Measurements from ENCODE around the gene NKX6-1. TPM values are rescaled to one million over a fixed set of nuclear protein-coding genes. Genes with fewer than 3 reads are reported as not detected.

Gene NKX6-1
- polyA plus RNA-seq, 1 of the 3 experiments (the other 2 are of a cell fraction) = not detected

DNA sequence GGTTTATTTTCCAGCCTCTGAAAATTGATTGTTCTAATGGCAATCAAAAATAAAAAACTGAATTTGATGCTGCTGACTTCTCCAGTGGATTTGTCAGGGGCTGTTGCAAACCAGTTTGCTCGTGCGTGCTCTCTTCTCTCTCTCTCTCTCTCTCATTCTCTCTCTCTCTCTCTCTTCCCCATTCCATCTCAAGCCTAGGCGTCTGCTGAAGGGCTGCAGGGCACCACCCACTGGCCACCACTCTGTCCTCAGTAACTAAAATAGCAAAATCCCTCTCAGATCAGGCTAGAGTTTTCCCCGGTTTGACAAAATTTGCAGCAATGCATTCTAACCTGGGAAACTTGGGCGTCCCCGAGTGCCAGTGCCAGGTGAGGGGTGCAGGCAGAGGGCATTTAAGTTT lies 19.4 kb downstream of the NKX6-1 start:
- H3F3A ChIP-seq (replicated peaks; ENCODE audit: insufficient read depth) = no peaks in the 10 kb centered on the region
- H3K27me3 ChIP-seq (ENCODE audit: insufficient read depth) = peaks cover 56% of the 10 kb centered on the region
- no peak overlapping the region for H3K4me2 ChIP-seq
- ChIA-PET CTCF (no interaction called here), POLR2A (no interaction called here)
- H3K36me3 ChIP-seq (replicated peaks in 1 of 2; ENCODE audit: control insufficient read depth in 1 of 2, insufficient read depth in 2 of 2, low read length in 1 of 2) = no peaks in the 10 kb centered on the region
- H3K9me2 ChIP-seq = no peaks in the 10 kb centered on the region
- no peaks in the 10 kb centered on the region for H3K4me1 ChIP-seq (ENCODE audit: control insufficient read depth in 1 of 2, insufficient read depth in 2 of 2, low read depth in 1 of 2, low read length in 1 of 2)
- no peaks in the 10 kb centered on the region for H3K9me3 ChIP-seq
- H3K9ac ChIP-seq = no peak overlapping the region
- WGBS (ENCODE audit: low lambda C conversion rate) = 8% methylated on average over 6 of the region's 6 CpGs
- no peak overlapping the region for H2AFZ ChIP-seq (ENCODE audit: low read depth)
- H4K20me1 ChIP-seq (ENCODE audit: insufficient read depth) = no peaks in the 10 kb centered on the region
- H3K27ac ChIP-seq (ENCODE audit: low read depth in 2 of 2, low read length in 1 of 2) = no peak overlapping the region
- H3K4me3 ChIP-seq (ENCODE audit: low read depth in 2 of 2, low read length in 1 of 2) = no peak overlapping the region
- DNase-seq = no peak
- H3K79me2 ChIP-seq (ENCODE audit: insufficient read depth) = no peaks in the 10 kb centered on the region
- TF ChIP-seq ZBTB33 (IDR thresholded peaks at IDR 0.05; ENCODE audit: borderline replicate concordance, low read depth) = no peak
- TF ChIP-seq MXI1 (IDR thresholded peaks at IDR 0.05; ENCODE audit: low read depth, low read length) = no peak
- TF ChIP-seq IRF3 (IDR thresholded peaks at IDR 0.05; ENCODE audit: low read depth, low read length) = no peak
- TF ChIP-seq EP300 (IDR thresholded peaks at IDR 0.05; ENCODE audit: borderline replicate concordance in 1 of 2, low read depth in 1 of 2, low read length in 1 of 2) = no peak
- no peak for TF ChIP-seq TAF1 (IDR thresholded peaks at IDR 0.05; ENCODE audit: borderline replicate concordance, low read depth, low read length)
- TF ChIP-seq RCOR1 (IDR thresholded peaks at IDR 0.05; ENCODE audit: low read length) = no peak
- TF ChIP-seq ELF1 (IDR thresholded peaks at IDR 0.05) = no peak
- TF ChIP-seq FOXM1 (IDR thresholded peaks at IDR 0.05; ENCODE audit: low read depth) = no peak
- no peak for TF ChIP-seq RFX5 (IDR thresholded peaks at IDR 0.05; ENCODE audit: low read length)
- no peak for TF ChIP-seq SIN3A (IDR thresholded peaks at IDR 0.05; ENCODE audit: borderline replicate concordance, low read depth, low read length)
- TF ChIP-seq GATA2 (CRISPR knock-in tag; IDR thresholded peaks at IDR 0.05) = no peak
- TF ChIP-seq MEF2A (IDR thresholded peaks at IDR 0.05; ENCODE audit: borderline replicate concordance, low read depth) = no peak
- no peak for TF ChIP-seq YY1 (IDR thresholded peaks at IDR 0.05; ENCODE audit: low read depth)
- TF ChIP-seq TEAD4 (IDR thresholded peaks at IDR 0.05; ENCODE audit: borderline replicate concordance, insufficient read depth) = no peak
- TF ChIP-seq RAD21 (IDR thresholded peaks at IDR 0.05; ENCODE audit: low read length) = no peak
- no peak for TF ChIP-seq FOXJ3 (CRISPR knock-in tag; IDR thresholded peaks at IDR 0.05)
- no peak for TF ChIP-seq SMC3 (IDR thresholded peaks at IDR 0.05; ENCODE audit: low read depth, low read length)
- TF ChIP-seq, protein P1, sequence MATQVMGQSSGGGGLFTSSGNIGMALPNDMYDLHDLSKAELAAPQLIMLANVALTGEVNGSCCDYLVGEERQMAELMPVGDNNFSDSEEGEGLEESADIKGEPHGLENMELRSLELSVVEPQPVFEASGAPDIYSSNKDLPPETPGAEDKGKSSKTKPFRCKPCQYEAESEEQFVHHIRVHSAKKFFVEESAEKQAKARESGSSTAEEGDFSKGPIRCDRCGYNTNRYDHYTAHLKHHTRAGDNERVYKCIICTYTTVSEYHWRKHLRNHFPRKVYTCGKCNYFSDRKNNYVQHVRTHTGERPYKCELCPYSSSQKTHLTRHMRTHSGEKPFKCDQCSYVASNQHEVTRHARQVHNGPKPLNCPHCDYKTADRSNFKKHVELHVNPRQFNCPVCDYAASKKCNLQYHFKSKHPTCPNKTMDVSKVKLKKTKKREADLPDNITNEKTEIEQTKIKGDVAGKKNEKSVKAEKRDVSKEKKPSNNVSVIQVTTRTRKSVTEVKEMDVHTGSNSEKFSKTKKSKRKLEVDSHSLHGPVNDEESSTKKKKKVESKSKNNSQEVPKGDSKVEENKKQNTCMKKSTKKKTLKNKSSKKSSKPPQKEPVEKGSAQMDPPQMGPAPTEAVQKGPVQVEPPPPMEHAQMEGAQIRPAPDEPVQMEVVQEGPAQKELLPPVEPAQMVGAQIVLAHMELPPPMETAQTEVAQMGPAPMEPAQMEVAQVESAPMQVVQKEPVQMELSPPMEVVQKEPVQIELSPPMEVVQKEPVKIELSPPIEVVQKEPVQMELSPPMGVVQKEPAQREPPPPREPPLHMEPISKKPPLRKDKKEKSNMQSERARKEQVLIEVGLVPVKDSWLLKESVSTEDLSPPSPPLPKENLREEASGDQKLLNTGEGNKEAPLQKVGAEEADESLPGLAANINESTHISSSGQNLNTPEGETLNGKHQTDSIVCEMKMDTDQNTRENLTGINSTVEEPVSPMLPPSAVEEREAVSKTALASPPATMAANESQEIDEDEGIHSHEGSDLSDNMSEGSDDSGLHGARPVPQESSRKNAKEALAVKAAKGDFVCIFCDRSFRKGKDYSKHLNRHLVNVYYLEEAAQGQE (IDR thresholded peaks at IDR 0.05; ENCODE audit: low read depth, low read length) = no peak

Measured in SK-N-SH (cell line).